Right lobe of liver (tissue), 6 donors: Measurements from ENCODE around the gene UBA52. TPM values are rescaled to one million over a fixed set of nuclear protein-coding genes. Genes with fewer than 3 reads are reported as not detected.

Experiments
- ATAC-seq, 4 donors: fragments of 200-7000 bp; cut with Tn5 transposase; one replicate each; pipeline ENCODE4 v1.9.1; 2020; ENCODE audit warnings: mild to moderate bottlenecking in 4 of 4, moderate library complexity in 4 of 4
- DNase-seq, 3 donors: peaks; one replicate each; pipeline ENCODE4 v3.0.0-alpha.2; 2020
- H3K27ac ChIP-seq, 3 donors: fragments of 200-600 bp; one replicate each; pipeline ENCODE4 v1.8.0; 2022
- H3K27me3 ChIP-seq, 2 donors: fragments of 200-600 bp; one replicate each; pipeline ENCODE4 v1.8.0; 2022
- H3K36me3 ChIP-seq, 4 donors: fragments of 200-600 bp; sonication (generic) in 1 of 4; one replicate each; pipeline versions ENCODE4 v1.5.1 to v1.8.0; 2017 to 2022; ENCODE audit warnings: control low read depth in 1 of 4
- H3K4me1 ChIP-seq, 4 donors: fragments of 200-600 bp; sonication (generic) in 1 of 4; one replicate each; pipeline versions ENCODE4 v1.5.1 to v1.8.0; 2017 to 2022; ENCODE audit warnings: control low read depth in 1 of 4
- H3K4me3 ChIP-seq, 3 donors: fragments of 200-600 bp; one replicate each; pipeline ENCODE4 v1.8.0; 2022
- H3K9me3 ChIP-seq, 4 donors: fragments of 200-600 bp; sonication (generic) in 1 of 4; one replicate each; pipeline versions ENCODE4 v1.5.1 to v1.8.0; 2017 to 2022; ENCODE audit warnings: control low read depth in 1 of 4
- CTCF ChIP-seq, 4 donors: fragments of 200-600 bp in 3 of 4; fragments of 450-650 bp in 1 of 4; IDR thresholded peaks; one replicate each; pipeline versions ENCODE4 v1.5.1 to v1.8.0; 2016 to 2022; ENCODE audit warnings: antibody characterized with exemption in 4 of 4, mild to moderate bottlenecking in 2 of 4
- POLR2A ChIP-seq: fragments of 450-650 bp; IDR thresholded peaks from one replicate; pipeline ENCODE4 v1.6.1; 2017; ENCODE audit warnings: antibody characterized with exemption, mild to moderate bottlenecking
- WGBS: methylation state at CpG from one replicate; pipeline ENCODE4 v1.1.6; 2018; ENCODE audit warnings: low coverage, low lambda C conversion rate; ENCODE audit not compliant: insufficient coverage; ENCODE audit errors: missing lambda C conversion rate; 5-methylcytosine and 5-hydroxymethylcytosine counted together
- intact Hi-C, 2 donors: fragments of 100-400 bp; cut with DNase I; formaldehyde crosslinking; loops; one replicate each; pipeline versions ENCODE4 v1.11.2 to v1.14.1; 2022
- total RNA-seq, 6 experiments: library from RNA; depleted of rRNA in 2 of 6; stranded (reverse); fragments of >200 nt in 2 of 6; fragmentation: NEBNext Ultra II Directional in 3 of 6; extraction: Animal tissue kit (Norgen Biotek cat#: 25700) in 3 of 6; gene quantifications; one replicate each; pipeline versions ENCODE4 v1.1.0 to v1.2.4, GENCODE V29; 2016 to 2023
- donor health status: DM: no; HTN: yes; CAD: no.
- donor health status: DM: no; HTN: no; CAD: no.
- donor health status: DM: no; HTN: no; CAD: no.
- donor health status: DM: no; HTN: yes; CAD: no.
- donor health status: DM: no; HTN: yes; CAD: no.

UBA52 gene
- total RNA-seq, 6 experiments from 2014 or later, result 256 to 470 (median 406) TPM

GRCh38 chr19:18611327-18612050 is 39.8 kb downstream of the UBA52 start:
- H3K9me3 ChIP-seq, result no peaks in the 10 kb centered on the region
- no peak for DNase-seq
- H3K27me3 ChIP-seq, result peaks cover 0 to 28% of the 10 kb centered on the region in 2 donors

GRCh38 chr19:18612051-18612771 is 40.6 kb downstream of the UBA52 start:
- no peaks in the 10 kb centered on the region for H3K36me3 ChIP-seq
- intact Hi-C loops, result no loop called here
- no peak overlapping the region for H3K27ac ChIP-seq
- no peaks in the 10 kb centered on the region for H3K9me3 ChIP-seq
- H3K27me3 ChIP-seq, result peaks cover 0 to 27% of the 10 kb centered on the region in 2 donors
- ATAC-seq (no peak), DNase-seq (no peak)
- no peak overlapping the region for H3K4me3 ChIP-seq
- 2% methylated on average over 26 of the region's 30 CpGs for WGBS
- H3K4me1 ChIP-seq, result peaks cover 0 to 7% (median 0%) of the 10 kb centered on the region in 4 donors
- TF ChIP-seq POLR2A (no peak), CTCF (IDR thresholded peaks at IDR 0.05) (no peak)

More at GRCh38 chr19:18611327-18612050, 39.8 kb downstream of the UBA52 start:
- Histone ChIP-seq H3K4me1 (peaks cover 0 to 7% (median 0%) of the 10 kb centered on the region in 4 donors), H3K36me3 (no peaks in the 10 kb centered on the region), H3K27ac (no peak overlapping the region), H3K4me3 (no peak overlapping the region)
- intact Hi-C loops, result no loop called here
- WGBS, result 3% methylated on average over 13 of the region's 62 CpGs
- no peak for ATAC-seq
- TF ChIP-seq POLR2A, result no peak
- no peak for TF ChIP-seq CTCF (IDR thresholded peaks at IDR 0.05)

- intact Hi-C loops, result no loop called here
- peaks cover 0 to 3% (median 0%) of the 10 kb centered on the region in 4 donors for H3K4me1 ChIP-seq
- H3K27me3 ChIP-seq, result peaks cover 0 to 20% of the 10 kb centered on the region in 2 donors
- no peaks in the 10 kb centered on the region for H3K36me3 ChIP-seq
- no peak within 1 kb of the TSS for H3K27ac ChIP-seq
- DNase-seq (no peak), ATAC-seq (no peak)
- no peaks in the 10 kb centered on the region for H3K9me3 ChIP-seq
- TF ChIP-seq CTCF (IDR thresholded peaks at IDR 0.05) (no peak), POLR2A (no peak)
- no peak within 1 kb of the TSS for H3K4me3 ChIP-seq
- WGBS, result 0% methylated on average over 2 of the region's 70 CpGs
These were observed 41.3 kb downstream of the UBA52 start, which contains the start of gene TMEM59L for GRCh38 chr19:18612772-18613588. TSS of gene TMEM59L (plus strand) at chr19:18612870. CDS start at chr19:18612959, 89 bp downstream.

GRCh38 chr19:18613589-18614234 is 42.1 kb downstream of the UBA52 start:
- ATAC-seq (no peak), DNase-seq (no peak)
- Histone ChIP-seq H3K4me1 (peaks cover 0 to 3% (median 0%) of the 10 kb centered on the region in 4 donors), H3K36me3 (no peaks in the 10 kb centered on the region), H3K27me3 (peaks cover 0 to 15% of the 10 kb centered on the region in 2 donors), H3K4me3 (no peak overlapping the region), H3K9me3 (no peaks in the 10 kb centered on the region), H3K27ac (no peak overlapping the region)
- intact Hi-C loops, result no loop called here
- WGBS, result 3% methylated on average over 16 of the region's 23 CpGs
- TF ChIP-seq POLR2A (no peak), CTCF (IDR thresholded peaks at IDR 0.05) (no peak)
